Loucy (cell line): ENCODE data around the gene KBTBD4.

ENCODE experiments used
- CTCF ChIP-seq: fragments of 200-600 bp; sonication (generic); conservative IDR thresholded peaks from 2 replicates; pipeline ENCODE4 v1.5.1; 2014; ENCODE audit warnings: mild to moderate bottlenecking, antibody characterized with exemption, low read length
- EZH2phosphoT487 ChIP-seq: fragments of 200-600 bp; IDR thresholded peaks from 2 replicates; pipeline ENCODE4 v1.6.1; 2018; ENCODE audit warnings: antibody characterized with exemption, mild to moderate bottlenecking, moderate library complexity, borderline replicate concordance

GRCh38 chr11:47599902-47600301 lies 21.1 kb upstream of the KBTBD4 start:
- no peak for TF ChIP-seq CTCF
- no peak for TF ChIP-seq EZH2phosphoT487
